ENCODE results near the gene ZNF681. TPM values are rescaled to one million over a fixed set of nuclear protein-coding genes. Genes with fewer than 3 reads are reported as not detected.
"Not testable (repeated sequence)": the region's sequence is repeated elsewhere in the genome, so short reads cannot be mapped to it uniquely, and the experiment has no call there.

Gene ZNF681
- total RNA-seq, 1 experiment from 2014 or later = 1.2 TPM

- Histone ChIP-seq H3K4me1 (no peaks in the 10 kb centered on the region), H3K4me3 (ENCODE audit: low read depth, low read length) (no peak overlapping the region), H3K36me3 (ENCODE audit: control insufficient read depth, insufficient read depth, low read length) (no peaks in the 10 kb centered on the region), H3K9me3 (no peaks in the 10 kb centered on the region; the same call in 1 of the 2 replicates), H3K27me3 (replicated peaks; ENCODE audit: control insufficient read depth, insufficient read depth, low read length) (no peaks in the 10 kb centered on the region)
- Mint-ChIP-seq H3K4me3 (ENCODE audit: unreplicated experiment) (no peak overlapping the region), H3K36me3 (ENCODE audit: insufficient read depth, unreplicated experiment) (no peaks in the 10 kb centered on the region), H3K27me3 (ENCODE audit: insufficient read depth, unreplicated experiment) (no peaks in the 10 kb centered on the region), H3K27ac (ENCODE audit: unreplicated experiment) (no peak overlapping the region), H3K4me1 (ENCODE audit: low read depth, unreplicated experiment) (no peaks in the 10 kb centered on the region), H3K9me3 (ENCODE audit: unreplicated experiment) (peaks cover 25% of the 10 kb centered on the region)
- TF ChIP-seq CTCF (IDR thresholded peaks at IDR 0.05; ENCODE audit: insufficient read depth in 1 of 2, low read depth in 1 of 2, low read length in 1 of 2, severe bottlenecking in 1 of 2, unreplicated experiment in 1 of 2) = no peak
- POLR2A ChIA-PET = no interaction called here
- no TSS peak for BruUV-seq (replicated peaks)
- CTCF ChIA-PET = no interaction called here
- DNase-seq = no peak
- intact Hi-C loops (cut with micrococcal nuclease; ENCODE audit: unreplicated experiment) = no loop called here
Measured at GRCh38 chr19:23706657-23707056, 52.0 kb downstream of the ZNF681 start.

GRCh38 chr19:23699521-23699860, 59.2 kb downstream of the ZNF681 start:
- H3K4me3 Mint-ChIP-seq (ENCODE audit: unreplicated experiment) = no peak overlapping the region
- no peak for DNase-seq
- H3K27ac Mint-ChIP-seq (ENCODE audit: unreplicated experiment) = no peak overlapping the region
- Histone ChIP-seq H3K4me3 (ENCODE audit: low read depth, low read length) (no peak overlapping the region), H3K36me3 (ENCODE audit: control insufficient read depth, insufficient read depth, low read length) (no peaks in the 10 kb centered on the region), H3K27me3 (replicated peaks; ENCODE audit: control insufficient read depth, insufficient read depth, low read length) (no peaks in the 10 kb centered on the region), H3K9me3 (no peaks in the 10 kb centered on the region), H3K4me1 (no peaks in the 10 kb centered on the region)
- ChIA-PET POLR2A (no interaction called here), CTCF (no interaction called here)
- H3K4me1 Mint-ChIP-seq (ENCODE audit: low read depth, unreplicated experiment) = no peaks in the 10 kb centered on the region
- peaks cover 30% of the 10 kb centered on the region for H3K9me3 Mint-ChIP-seq (ENCODE audit: unreplicated experiment)
- BruUV-seq (replicated peaks) = no TSS peak
- no peaks in the 10 kb centered on the region for H3K36me3 Mint-ChIP-seq (ENCODE audit: insufficient read depth, unreplicated experiment)
- no peaks in the 10 kb centered on the region for H3K27me3 Mint-ChIP-seq (ENCODE audit: insufficient read depth, unreplicated experiment)
- intact Hi-C loops (cut with micrococcal nuclease; ENCODE audit: unreplicated experiment) = no loop called here
- no peak for TF ChIP-seq CTCF (IDR thresholded peaks at IDR 0.05; ENCODE audit: insufficient read depth in 1 of 2, low read depth in 1 of 2, low read length in 1 of 2, severe bottlenecking in 1 of 2, unreplicated experiment in 1 of 2)

- CTCF ChIA-PET = no interaction called here
Measured at GRCh38 chr19:23698711-23699520, 59.8 kb downstream of the ZNF681 start.

GRCh38 chr19:23692937-23693336, 65.8 kb downstream of the ZNF681 start:
- H3K36me3 ChIP-seq (ENCODE audit: control insufficient read depth, insufficient read depth, low read length); H3K4me1 Mint-ChIP-seq (ENCODE audit: low read depth, unreplicated experiment); H3K4me1 ChIP-seq; CTCF ChIA-PET; H3K27me3 ChIP-seq (replicated peaks; ENCODE audit: control insufficient read depth, insufficient read depth, low read length); intact Hi-C loops (cut with micrococcal nuclease; ENCODE audit: unreplicated experiment); H3K27ac Mint-ChIP-seq (ENCODE audit: unreplicated experiment); H3K27me3 Mint-ChIP-seq (ENCODE audit: insufficient read depth, unreplicated experiment); H3K9me3 ChIP-seq; POLR2A ChIA-PET; H3K36me3 Mint-ChIP-seq (ENCODE audit: insufficient read depth, unreplicated experiment); H3K4me3 ChIP-seq (ENCODE audit: low read depth, low read length); DNase-seq; H3K4me3 Mint-ChIP-seq (ENCODE audit: unreplicated experiment); BruUV-seq (replicated peaks): not testable (repeated sequence)
- H3K9me3 Mint-ChIP-seq (ENCODE audit: unreplicated experiment) = peaks cover 15% of the 10 kb centered on the region

More at GRCh38 chr19:23698711-23699520, 59.8 kb downstream of the ZNF681 start:
- 0 out of 2 replicates have a peak, but pooled peaks cover 2% of the 10 kb centered on the region for H3K9me3 ChIP-seq
- POLR2A ChIA-PET = no interaction called here
- no peaks in the 10 kb centered on the region for H3K4me1 ChIP-seq
- intact Hi-C loops (cut with micrococcal nuclease; ENCODE audit: unreplicated experiment) = no loop called here
- no peak for TF ChIP-seq CTCF (IDR thresholded peaks at IDR 0.05; ENCODE audit: insufficient read depth in 1 of 2, low read depth in 1 of 2, low read length in 1 of 2, severe bottlenecking in 1 of 2, unreplicated experiment in 1 of 2)
- H3K4me1 Mint-ChIP-seq (ENCODE audit: low read depth, unreplicated experiment) = no peaks in the 10 kb centered on the region
- H3K27ac Mint-ChIP-seq (ENCODE audit: unreplicated experiment) = no peak overlapping the region
- H3K36me3 ChIP-seq (ENCODE audit: control insufficient read depth, insufficient read depth, low read length) = no peaks in the 10 kb centered on the region
- H3K4me3 Mint-ChIP-seq (ENCODE audit: unreplicated experiment) = no peak overlapping the region
- H3K27me3 Mint-ChIP-seq (ENCODE audit: insufficient read depth, unreplicated experiment) = no peaks in the 10 kb centered on the region
- no TSS peak for BruUV-seq (replicated peaks)
- no peak overlapping the region for H3K4me3 ChIP-seq (ENCODE audit: low read depth, low read length)
- H3K9me3 Mint-ChIP-seq (ENCODE audit: unreplicated experiment) = peaks cover 30% of the 10 kb centered on the region
- H3K36me3 Mint-ChIP-seq (ENCODE audit: insufficient read depth, unreplicated experiment) = no peaks in the 10 kb centered on the region
- DNase-seq = no peak
- H3K27me3 ChIP-seq (replicated peaks; ENCODE audit: control insufficient read depth, insufficient read depth, low read length) = no peaks in the 10 kb centered on the region
